LNCaP clone FGC (cell line): ENCODE measurements around the gene PHC2.

Experiments
- DNase-seq: peaks from one replicate; pipeline ENCODE4 v3.0.0-alpha.2; 2011; ENCODE audit warnings: low read depth
- H3K4me3 ChIP-seq: 2 replicates; pipeline ENCODE4 v1.5.1; 2011; ENCODE audit warnings: mild to moderate bottlenecking, low read depth, low read length, control low read depth
- TF ChIP-seq, protein P1 (sequence below): IDR thresholded peaks from 2 replicates; pipeline ENCODE4 v1.5.1; 2012; ENCODE audit warnings: mild to moderate bottlenecking; ENCODE audit not compliant: control insufficient read depth, insufficient read depth; ENCODE audit errors: extremely low read depth

Gene PHC2

DNA sequence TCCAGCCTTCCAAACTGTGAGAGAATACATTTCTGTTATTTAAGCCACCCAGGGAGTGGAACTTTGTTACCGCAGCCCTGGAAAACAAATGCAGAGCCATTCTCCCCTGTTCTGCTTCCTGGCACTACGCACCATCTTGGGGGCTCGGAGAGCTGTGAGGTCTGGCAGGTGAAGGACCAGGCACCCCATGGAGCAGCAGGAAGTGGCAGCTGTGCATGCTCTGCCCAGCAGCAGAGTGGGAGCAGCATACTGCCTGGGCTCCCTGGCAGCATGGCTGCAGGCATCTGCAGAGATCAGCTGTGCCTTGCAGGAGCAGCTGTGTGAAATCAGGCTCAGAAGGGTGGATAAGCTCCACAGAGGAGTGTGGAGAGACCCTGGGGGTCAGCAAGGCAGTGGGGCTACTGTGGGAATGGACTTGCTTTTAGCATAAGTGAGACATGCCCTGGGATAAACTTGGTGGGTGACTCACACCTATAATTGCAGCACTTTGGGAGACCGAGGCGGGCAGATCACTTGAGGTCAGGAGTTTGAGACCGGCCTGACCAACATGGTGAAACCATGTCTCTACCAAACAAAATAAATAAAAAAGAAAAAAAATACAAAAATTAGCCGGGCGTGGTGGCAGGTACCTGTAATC is 23.9 kb upstream of the PHC2 start:
- TF ChIP-seq, protein P1, sequence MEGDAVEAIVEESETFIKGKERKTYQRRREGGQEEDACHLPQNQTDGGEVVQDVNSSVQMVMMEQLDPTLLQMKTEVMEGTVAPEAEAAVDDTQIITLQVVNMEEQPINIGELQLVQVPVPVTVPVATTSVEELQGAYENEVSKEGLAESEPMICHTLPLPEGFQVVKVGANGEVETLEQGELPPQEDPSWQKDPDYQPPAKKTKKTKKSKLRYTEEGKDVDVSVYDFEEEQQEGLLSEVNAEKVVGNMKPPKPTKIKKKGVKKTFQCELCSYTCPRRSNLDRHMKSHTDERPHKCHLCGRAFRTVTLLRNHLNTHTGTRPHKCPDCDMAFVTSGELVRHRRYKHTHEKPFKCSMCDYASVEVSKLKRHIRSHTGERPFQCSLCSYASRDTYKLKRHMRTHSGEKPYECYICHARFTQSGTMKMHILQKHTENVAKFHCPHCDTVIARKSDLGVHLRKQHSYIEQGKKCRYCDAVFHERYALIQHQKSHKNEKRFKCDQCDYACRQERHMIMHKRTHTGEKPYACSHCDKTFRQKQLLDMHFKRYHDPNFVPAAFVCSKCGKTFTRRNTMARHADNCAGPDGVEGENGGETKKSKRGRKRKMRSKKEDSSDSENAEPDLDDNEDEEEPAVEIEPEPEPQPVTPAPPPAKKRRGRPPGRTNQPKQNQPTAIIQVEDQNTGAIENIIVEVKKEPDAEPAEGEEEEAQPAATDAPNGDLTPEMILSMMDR, result no peak
- no peak overlapping the region for H3K4me3 ChIP-seq
- no peak for DNase-seq

DNA sequence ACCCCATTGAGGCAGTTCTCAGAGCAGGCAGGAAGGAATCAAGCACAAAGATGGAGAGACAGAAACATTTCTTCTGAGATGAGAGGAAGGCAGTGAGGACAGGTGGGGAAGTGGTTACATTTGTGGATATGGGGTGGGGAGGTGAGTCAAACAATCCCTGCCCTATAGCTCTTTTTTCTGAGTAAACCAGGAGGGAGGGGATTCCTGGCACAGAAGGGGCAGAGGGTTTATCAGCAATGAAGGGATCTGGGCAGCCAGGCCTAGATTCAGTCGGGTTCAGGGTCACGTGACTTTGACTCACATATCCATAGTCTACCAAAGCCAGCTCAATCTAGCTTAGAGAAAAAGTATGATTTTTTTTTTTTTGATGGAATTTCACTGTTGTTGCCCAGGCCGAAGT is 15.7 kb upstream of the PHC2 start:
- DNase-seq, result no peak
- H3K4me3 ChIP-seq, result no peak overlapping the region
- TF ChIP-seq, protein P1, result no peak

DNA sequence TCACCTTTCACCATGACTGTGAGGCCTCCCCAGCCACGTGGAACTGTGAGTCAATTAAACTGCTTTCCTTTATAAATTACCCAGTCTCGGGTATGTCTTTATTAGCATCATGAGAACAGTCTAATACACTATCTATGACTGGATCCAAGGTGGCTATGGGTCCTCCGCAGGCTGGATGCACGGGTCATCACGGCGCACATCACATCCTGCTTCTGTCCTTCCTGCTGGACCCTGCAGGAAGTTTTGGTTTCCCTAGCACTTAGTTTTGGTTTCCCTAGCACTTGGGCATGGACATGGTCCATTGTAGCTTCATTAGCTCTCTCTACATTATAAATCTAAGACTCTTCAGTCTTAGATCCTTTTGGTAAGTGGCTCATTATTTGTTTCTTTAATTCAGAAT is 14.2 kb upstream of the PHC2 start:
- H3K4me3 ChIP-seq, result no peak overlapping the region
- DNase-seq, result no peak
- TF ChIP-seq, protein P1, result no peak

DNA sequence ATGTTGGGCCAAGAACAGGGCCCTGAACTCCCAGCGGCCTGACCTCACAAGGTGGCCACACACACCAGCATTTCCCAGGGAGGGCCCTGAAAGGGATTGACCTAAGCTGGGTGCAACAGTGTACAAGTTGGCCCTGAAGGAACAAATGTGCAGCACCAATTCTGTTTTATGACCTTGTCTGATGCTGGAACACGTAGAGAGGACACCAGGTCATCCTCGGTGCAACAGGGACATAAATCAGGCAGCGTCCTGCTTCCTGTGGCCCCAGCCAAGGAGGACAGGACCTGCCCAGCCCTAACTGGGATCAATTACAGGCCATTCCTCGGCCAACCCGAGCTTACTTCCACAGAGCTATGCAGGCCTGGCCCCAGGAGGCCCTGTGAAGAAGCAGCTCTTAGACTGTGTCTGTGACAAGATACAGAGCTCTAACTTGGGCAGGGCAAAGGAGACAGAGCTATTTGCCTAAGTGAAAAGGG is 12.8 kb upstream of the PHC2 start:
- DNase-seq, result no peak
- TF ChIP-seq, protein P1, result no peak
- H3K4me3 ChIP-seq, result no peak overlapping the region

DNA sequence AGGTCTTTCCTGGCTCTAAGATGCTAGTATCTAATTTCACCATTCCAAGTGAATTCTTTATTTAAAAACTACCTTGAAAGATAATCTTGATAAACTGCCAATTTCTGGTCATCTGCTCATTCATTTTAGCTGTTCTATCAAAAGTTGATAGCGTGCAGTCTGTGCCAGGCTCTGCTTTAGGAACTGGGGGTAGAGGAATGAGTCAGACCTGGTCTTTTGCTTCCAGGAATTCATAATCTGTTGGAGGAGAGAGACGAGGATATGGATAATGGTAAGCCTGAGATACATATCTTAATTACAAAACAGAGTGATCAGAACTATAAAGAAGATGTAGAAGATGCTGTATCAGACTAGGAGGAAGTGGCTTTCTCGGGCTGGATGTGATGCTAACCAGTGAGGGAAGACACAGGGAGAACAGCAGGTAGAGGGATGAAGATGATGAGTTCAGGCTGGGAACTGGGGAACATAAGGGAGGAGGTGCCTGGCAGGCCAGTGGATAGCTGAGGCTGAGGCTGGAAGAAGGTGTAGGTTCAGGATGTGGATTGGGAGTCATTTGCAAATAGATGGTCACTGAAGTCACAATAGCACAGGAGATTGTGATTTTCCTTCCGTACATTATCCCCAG is 12.3 kb upstream of the PHC2 start:
- no peak overlapping the region for H3K4me3 ChIP-seq
- DNase-seq, result no peak
- TF ChIP-seq, protein P1, result no peak

DNA sequence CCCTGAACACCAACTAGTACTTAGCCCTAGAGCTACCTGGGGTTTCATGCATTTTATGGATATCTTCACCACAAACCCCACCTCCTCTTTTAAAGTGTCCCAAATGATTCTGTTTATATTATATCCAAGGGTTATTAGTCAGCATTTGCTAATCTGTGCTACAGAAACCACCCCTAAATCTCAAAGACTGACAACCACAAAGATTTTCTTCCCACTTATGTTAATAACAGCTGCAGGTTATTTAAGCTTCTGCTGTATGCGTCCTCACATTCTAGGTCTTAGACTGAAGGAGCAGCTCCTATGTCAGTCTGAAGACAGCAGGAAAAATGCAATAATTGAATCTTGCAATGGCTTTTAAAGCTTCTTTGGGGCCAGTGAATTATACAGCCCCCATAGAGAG is 11.2 kb upstream of the PHC2 start:
- H3K4me3 ChIP-seq, result no peak overlapping the region
- DNase-seq, result no peak
- TF ChIP-seq, protein P1, result no peak
